ENCODE measurements around the gene PDPK1.

PDPK1 gene

DNA sequence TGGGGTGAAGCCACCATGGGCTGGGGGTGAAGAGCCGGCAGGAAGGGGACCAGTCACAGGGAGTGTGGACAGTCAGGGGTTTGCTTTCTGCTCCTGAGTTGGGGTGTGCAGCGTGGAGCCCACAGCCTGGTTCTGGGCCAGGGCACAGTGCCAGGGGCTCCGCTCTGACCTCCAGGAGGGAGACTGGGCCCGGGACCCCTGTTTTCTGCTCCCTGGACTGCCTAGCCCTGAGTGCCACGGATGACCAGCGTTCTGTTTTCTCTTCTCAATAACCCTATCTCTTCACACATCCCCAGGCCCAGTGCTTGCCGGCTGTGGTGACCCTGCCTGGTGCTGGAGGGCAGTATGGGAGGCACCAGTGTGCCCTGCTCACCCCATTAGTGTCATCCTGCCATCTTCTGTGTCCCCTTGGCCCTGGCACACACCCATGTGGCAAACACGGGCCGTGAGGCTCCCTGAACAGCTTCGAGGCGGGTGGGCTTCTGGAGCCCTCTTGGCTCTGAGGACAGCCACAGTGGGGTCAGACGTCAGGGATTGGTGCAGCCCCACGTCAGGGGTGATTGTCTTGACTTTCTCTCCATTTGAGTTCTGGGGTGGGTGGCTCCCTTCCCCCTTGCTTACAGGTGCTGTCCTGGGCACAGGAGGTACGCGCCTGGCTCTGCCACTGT lies 7.7 kb upstream of the PDPK1 start:
- TF ChIP-seq CTCF (IDR thresholded peaks at IDR 0.05), result no peak

DNA sequence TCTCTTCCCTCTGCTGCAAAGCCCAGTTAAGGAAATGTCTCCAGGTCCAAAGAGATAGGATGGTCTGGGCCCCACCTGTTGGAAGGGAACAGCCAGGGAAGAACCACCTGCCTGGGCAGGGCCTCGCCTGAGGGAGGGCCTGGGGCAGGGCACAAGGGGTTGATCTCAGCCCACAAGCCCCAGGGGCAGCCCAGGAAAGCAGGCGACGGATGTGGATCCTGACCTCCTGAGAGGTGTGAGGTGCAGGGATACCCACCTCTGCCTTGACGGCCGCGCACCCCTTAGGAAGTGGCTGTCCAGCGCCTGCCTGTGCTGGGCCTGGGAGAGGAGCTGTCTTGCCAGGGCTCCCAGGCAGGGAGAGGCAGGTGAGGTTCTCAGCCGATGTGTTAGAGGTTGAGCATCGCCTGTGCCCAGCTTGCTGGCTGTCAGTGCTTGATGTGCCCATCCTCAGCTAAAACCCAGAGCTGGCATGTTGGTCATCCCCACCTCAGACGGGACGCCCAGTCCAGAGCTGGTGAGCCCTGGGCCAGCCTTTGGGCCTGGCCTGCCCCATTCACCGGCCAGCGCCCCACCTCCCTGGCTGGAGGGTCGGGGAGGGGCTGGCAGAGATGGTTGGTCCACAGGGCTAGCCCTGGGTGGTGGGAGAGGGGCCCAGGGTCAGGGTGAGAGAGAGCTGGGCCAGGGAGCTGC lies 7.0 kb upstream of the PDPK1 start:
- no peak for TF ChIP-seq CTCF (IDR thresholded peaks at IDR 0.05)

DNA sequence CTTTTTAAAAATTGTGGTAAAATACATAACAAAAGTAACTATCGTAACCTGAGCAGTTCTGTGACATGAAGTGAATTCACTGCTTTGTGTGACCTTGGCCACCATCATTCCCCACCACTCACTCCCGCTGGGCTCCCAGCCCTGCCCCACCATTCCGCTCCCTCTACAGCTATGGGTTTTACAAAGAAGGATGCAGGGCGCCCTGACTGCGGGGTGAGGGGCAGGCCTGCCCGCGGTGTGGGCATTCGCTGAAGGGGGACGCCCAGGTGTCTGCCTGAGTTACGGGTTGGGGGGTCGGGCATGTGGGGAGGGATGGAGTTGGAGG lies 6.5 kb upstream of the PDPK1 start, which contains the start of gene CEMP1:
CEMP1 (minus strand) TSS at position 38 of the 325 bp plus-strand sequence. CDS start 335 bp downstream, outside the sequence.
- no peak for TF ChIP-seq CTCF (IDR thresholded peaks at IDR 0.05)

- TF ChIP-seq CTCF (IDR thresholded peaks at IDR 0.05), result no peak
Observed at GRCh38 chr16:2531696-2532493, 5.9 kb upstream of the PDPK1 start.

DNA sequence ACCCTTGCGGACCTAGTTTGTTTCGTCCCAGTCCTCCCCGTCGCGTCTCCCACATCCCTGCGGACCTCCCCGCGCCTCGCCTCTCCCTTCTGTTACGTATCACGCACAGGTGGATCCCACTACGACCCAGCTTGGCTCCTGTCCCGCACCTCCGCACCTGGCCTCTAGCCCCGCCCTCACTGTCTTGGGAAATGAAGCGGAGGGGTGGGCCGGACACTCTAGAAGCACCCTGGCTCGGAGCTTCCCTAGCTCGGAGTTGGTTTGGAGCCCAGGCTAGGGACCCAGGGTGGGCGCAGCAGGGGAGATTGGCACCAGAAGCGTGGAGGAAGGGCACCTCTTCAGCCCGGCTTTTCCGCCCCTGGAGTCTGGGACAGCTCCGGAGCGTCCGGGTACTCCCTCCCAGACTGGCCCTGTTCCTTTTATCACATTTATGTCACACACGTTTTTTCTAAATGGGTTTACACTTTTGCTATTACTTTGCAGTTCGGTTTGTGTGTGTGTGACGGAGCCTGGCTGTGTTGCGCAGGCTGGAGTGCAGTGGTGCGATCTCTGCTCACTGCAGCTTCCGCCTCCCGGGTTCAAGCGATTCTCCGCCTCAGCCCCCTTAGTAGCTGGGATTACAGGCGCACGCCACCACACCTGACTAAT lies 5.2 kb upstream of the PDPK1 start:
- no peak for TF ChIP-seq CTCF (IDR thresholded peaks at IDR 0.05)

GRCh38 chr16:2533912-2534311 lies 3.9 kb upstream of the PDPK1 start:
- no peak for TF ChIP-seq CTCF (IDR thresholded peaks at IDR 0.05)

DNA sequence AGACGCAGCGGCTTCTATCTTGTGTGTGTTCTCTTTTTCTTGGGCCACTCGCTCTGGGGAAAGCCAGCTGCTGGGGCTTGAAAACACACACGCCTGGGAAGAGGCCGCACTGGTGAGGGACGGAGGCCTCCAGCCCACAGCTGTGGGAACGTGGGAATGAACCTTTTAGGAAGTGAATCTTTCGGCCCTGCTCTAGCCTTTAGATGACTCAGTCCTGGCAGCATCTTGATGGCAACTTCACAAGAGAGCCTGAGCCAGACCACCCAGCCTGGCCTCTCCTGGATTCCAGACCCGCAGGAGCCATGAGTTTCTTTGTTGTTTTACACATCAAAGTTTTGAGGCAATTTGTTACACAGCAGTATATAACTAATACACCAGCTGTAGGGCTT lies 2.2 kb upstream of the PDPK1 start:
- TF ChIP-seq CTCF (IDR thresholded peaks at IDR 0.05), result no peak

Measured in LNCAP (cell line).